HG02870 (cell line): Measurements from ENCODE around the gene ZNF532.

Experiments used
- ATAC-seq: cut with Tn5 transposase; IDR thresholded peaks from one replicate; pipeline ENCODE4 v1.9.1; 2021; ENCODE audit warnings: mild to moderate bottlenecking, moderate library complexity; ENCODE audit not compliant: unreplicated experiment

ZNF532 gene

DNA sequence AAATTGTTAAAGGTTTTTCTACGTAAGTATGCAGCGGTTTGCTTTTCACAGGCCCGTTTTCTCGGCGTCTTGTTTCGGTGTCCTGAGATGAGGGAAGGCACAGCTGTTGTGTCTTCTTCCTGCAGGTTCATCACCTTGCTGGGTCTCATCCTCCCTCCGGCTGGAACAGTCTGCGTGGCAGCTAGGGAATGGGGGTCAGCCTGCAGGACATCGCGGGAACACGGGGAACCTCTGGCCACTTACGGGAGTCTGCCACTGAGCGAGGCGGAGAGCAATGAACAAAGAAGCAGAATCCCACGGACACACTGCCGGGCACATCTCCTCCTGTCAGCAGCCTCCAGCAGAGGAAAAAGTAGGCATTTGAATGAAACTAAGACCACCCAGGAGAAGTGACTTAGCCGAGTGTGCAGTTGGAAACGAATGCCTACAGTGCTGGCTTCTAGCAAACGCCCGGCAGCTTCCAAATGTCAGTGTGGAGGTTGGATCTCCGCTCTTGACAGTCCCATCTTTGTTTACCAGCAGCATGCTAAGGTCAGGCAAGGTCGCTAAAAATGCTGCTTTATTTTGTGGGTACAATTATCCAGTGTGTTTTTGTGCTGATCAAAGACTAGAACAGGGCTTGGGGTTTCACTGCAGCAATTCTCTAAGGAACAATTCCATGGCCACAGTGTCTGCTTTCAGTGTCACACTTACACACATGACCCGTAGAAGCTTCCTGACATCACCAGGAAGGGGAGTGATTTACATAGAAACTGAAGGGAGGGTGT, 165.2 kb downstream of the ZNF532 start:
- no peak for ATAC-seq

- no peak for ATAC-seq
Observed at GRCh38 chr18:59032308-59032707, 167.6 kb downstream of the ZNF532 start.

GRCh38 chr18:59033359-59033758, 168.7 kb downstream of the ZNF532 start:
- no peak for ATAC-seq

- ATAC-seq, result no peak
Observed at GRCh38 chr18:59033974-59034373, 169.3 kb downstream of the ZNF532 start.

GRCh38 chr18:59035591-59035990, 170.9 kb downstream of the ZNF532 start:
- no peak for ATAC-seq
